HFFc6 (cell line): ENCODE measurements around the gene CD2AP. TPM values are rescaled to one million over a fixed set of nuclear protein-coding genes. Genes with fewer than 3 reads are reported as not detected.

ENCODE experiments used
- DNase-seq: peaks from one replicate; pipeline ENCODE4 v3.0.0-alpha.2; 2018
- H3K27ac Mint-ChIP-seq: 2 replicates; pipeline ENCODE4 v1.8.0; 2020; ENCODE audit warnings: mild to moderate bottlenecking, mixed read lengths
- H3K27me3 Mint-ChIP-seq: 2 replicates; pipeline ENCODE4 v1.8.0; 2021; ENCODE audit warnings: mild to moderate bottlenecking, moderate library complexity, mixed read lengths; ENCODE audit not compliant: insufficient read depth
- H3K36me3 Mint-ChIP-seq: 2 replicates; pipeline ENCODE4 v1.8.0; 2021; ENCODE audit warnings: low read depth, mixed read lengths
- H3K4me1 Mint-ChIP-seq: 2 replicates; pipeline ENCODE4 v1.8.0; 2020; ENCODE audit warnings: low read depth, mixed read lengths
- H3K4me3 Mint-ChIP-seq: 2 replicates; pipeline ENCODE4 v1.8.0; 2020; ENCODE audit warnings: mild to moderate bottlenecking, moderate library complexity, mixed read lengths
- H3K9me3 Mint-ChIP-seq: 2 replicates; pipeline ENCODE4 v1.8.0; 2020; ENCODE audit warnings: mild to moderate bottlenecking, mixed read lengths
- total RNA-seq, 6 experiments: library from RNA; stranded (reverse); fragmentation: NEBNext Ultra II Directional; extraction: Animal tissue kit (Norgen Biotek cat#: 25700); gene quantifications; 2 replicates in 1 of 6; 3 replicates in 5 of 6; pipeline ENCODE4 v1.2.3, GENCODE V29; 2021
- TF ChIP-seq, protein P1 (sequence below): fragments of 200-600 bp; sonication (generic); IDR thresholded peaks from 2 replicates; pipeline ENCODE4 v1.5.0; 2021; ENCODE audit warnings: antibody characterized with exemption, mild to moderate bottlenecking

The CD2AP gene
- total RNA-seq, 6 experiments from 2014 or later, result 18.1 to 23.0 (median 20.9) TPM

DNA sequence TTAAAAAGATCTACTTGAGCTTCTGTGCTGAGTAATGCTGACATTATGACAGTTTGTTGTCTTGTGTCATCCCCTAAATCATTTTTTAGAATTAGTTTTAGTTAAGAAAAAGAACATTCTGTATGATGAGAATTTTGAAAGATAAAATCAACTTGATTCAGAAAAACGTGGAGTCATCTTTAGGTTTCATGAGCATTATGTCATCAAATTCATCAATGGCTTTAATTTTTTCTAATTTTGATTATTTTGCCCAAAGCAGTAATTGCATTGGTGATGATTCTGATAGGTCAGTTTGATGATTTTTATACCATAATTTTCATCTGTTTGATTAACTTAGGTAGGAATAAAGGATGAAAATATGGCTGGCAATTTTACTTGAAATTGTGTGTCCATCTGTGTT lies 194.2 kb downstream of the CD2AP start:
- H3K9me3 Mint-ChIP-seq, result no peaks in the 10 kb centered on the region
- H3K27me3 Mint-ChIP-seq, result no peaks in the 10 kb centered on the region; the same call in 1 of the 2 replicates
- no peaks in the 10 kb centered on the region for H3K36me3 Mint-ChIP-seq
- TF ChIP-seq, protein P1, sequence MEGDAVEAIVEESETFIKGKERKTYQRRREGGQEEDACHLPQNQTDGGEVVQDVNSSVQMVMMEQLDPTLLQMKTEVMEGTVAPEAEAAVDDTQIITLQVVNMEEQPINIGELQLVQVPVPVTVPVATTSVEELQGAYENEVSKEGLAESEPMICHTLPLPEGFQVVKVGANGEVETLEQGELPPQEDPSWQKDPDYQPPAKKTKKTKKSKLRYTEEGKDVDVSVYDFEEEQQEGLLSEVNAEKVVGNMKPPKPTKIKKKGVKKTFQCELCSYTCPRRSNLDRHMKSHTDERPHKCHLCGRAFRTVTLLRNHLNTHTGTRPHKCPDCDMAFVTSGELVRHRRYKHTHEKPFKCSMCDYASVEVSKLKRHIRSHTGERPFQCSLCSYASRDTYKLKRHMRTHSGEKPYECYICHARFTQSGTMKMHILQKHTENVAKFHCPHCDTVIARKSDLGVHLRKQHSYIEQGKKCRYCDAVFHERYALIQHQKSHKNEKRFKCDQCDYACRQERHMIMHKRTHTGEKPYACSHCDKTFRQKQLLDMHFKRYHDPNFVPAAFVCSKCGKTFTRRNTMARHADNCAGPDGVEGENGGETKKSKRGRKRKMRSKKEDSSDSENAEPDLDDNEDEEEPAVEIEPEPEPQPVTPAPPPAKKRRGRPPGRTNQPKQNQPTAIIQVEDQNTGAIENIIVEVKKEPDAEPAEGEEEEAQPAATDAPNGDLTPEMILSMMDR, result no peak
- H3K4me1 Mint-ChIP-seq, result peaks cover 4% of the 10 kb centered on the region; the same call in 1 of the 2 replicates
- no peak for DNase-seq
- no peak overlapping the region for H3K27ac Mint-ChIP-seq
- no peak overlapping the region for H3K4me3 Mint-ChIP-seq

DNA sequence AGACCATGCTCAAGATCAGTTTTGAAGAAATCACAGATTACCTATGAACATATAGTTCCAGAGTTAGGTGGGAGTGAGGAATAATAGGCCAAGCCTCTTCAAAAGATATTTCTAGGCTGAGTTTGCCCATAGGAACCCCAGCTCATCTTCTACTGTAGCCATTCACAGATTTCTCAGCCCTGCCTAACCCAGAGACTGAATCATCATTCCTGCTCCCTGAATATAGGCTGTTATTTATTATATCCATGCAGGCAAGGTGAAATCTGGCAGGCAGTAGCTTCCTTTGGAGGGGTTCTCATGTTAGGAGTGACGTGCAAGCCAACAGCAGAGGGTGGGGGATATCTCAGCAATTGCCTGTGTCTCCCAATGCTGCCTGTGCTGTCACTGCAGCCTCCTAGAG lies 195.2 kb downstream of the CD2AP start:
- Mint-ChIP-seq H3K36me3 (no peaks in the 10 kb centered on the region), H3K27me3 (no peaks in the 10 kb centered on the region; the same call in 1 of the 2 replicates), H3K27ac (no peak overlapping the region), H3K4me3 (no peak overlapping the region), H3K4me1 (peaks cover 4% of the 10 kb centered on the region; the same call in 1 of the 2 replicates), H3K9me3 (no peaks in the 10 kb centered on the region)
- DNase-seq, result no peak
- TF ChIP-seq, protein P1, result no peak

DNA sequence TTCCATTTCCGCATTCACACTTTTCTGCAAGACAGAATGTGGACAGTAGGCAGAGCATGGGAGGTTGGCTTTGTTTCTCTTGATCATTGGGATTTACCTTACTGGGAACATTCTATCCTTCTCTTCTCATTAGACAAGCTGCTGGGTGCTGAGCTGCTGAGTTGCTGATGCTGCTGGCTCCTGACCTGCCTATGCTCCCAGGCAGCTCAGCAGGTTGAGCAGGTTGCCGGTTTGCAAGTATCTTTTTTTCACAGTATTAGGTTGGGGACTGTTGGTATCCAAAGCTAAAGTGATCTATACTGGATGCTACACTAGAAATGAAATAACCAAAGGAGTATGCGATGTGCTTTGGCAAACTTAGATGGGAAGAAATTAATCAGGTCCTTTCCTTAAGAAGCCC lies 197.1 kb downstream of the CD2AP start:
- Mint-ChIP-seq H3K4me1 (peaks cover 4% of the 10 kb centered on the region; the same call in 1 of the 2 replicates), H3K27ac (no peak overlapping the region), H3K27me3 (no peaks in the 10 kb centered on the region; the same call in 1 of the 2 replicates), H3K36me3 (no peaks in the 10 kb centered on the region), H3K9me3 (no peaks in the 10 kb centered on the region), H3K4me3 (no peak overlapping the region)
- no peak for DNase-seq
- TF ChIP-seq, protein P1, result no peak

Other genes with a start within 250 kb of the CD2AP start
- gene TNFRSF21, start 167.9 kb upstream of the CD2AP start, total RNA-seq, result 10 to 100 TPM in 2 of 6 experiments, 1 to 10 TPM in 4; 1.6 to 20.4 (median 2.2) TPM
- gene ADGRF4, start 220.8 kb downstream of the CD2AP start, total RNA-seq, result not detected